Stimulated activated CD8-positive, alpha-beta memory T cell treated with anti-CD3 and anti-CD28 coated beads, Interleukin-12 subunit alpha, Interleukin-12 subunit beta, amount 100 ng/mL, for 1 hour (primary cell): ENCODE data around the gene DPCD.

Experiments used
- DNase-seq: peaks from one replicate; pipeline ENCODE4 v3.0.0-alpha.2; 2020; ENCODE audit warnings: low read depth

Gene DPCD

DNA sequence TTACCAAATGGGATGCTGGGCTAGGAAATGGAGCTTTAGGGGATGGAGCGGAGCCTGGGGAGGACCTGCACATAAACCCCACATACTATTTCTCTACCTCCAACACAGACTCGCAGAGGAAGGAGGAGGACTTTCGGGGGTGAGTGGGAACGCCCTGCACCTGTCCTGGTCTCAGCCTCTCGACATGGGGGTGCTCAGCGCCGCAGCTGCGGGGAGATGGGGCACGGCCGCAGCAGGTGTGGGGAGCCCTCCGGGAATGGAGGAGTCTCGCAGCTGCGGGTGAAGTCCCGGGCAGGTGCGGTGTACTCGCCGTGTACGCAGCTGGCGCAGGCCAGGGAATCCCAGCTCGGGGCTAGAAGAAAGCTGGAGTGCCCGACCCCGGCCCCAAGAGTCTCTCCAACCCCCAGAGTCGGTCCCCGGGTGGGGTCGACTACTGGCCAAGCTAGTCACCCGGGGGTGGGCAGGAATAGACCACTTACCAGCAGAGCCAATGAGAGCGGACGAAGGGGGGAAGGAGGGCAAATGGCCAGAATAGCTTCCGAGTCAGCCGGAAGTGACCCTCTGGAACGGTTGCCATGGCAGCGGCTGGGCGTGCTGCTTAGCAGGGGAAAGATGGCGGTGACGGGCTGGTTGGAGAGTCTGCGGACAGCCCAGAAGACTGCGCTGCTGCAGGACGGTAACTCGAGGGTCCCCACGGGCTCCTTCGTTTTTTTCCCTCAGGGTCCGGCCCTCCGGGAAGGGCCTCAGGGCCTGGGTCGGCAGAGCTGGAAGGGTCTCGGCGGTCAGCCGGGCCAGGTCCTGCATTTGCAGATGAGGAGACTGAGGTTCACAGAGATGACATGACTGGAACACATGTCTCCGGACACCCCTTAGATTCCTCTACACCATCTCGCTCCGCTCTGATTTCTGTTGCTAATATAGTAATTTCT, at the start of gene DPCD, which contains the start of gene POLL:
Gene DPCD (plus strand): TSS at position 597 of the 929 bp plus-strand sequence. CDS start 16 bp downstream, at position 613.
Gene POLL (minus strand): TSS at position 533 of the 929 bp plus-strand sequence. CDS start 897 bp downstream, outside the sequence.
- DNase-seq, result peak; percentile 88

DNA sequence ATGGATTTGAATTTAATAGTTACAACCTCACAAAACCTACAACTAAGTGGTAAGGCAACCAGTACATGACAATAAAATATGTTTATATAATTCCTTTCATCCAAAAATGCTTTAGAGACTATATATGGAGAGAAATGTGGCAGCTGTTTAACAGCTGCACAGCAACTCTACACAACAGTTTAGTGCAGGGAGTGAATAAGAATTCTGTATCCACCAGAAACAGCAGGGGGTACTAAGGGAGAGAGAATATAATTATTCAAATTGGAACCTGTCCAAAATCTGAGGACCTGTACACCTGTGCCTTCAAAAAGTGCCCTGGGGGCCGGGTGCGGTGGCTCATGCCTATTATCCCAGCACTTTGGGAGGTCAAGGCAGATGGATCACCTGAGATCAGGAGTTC, 49.7 kb upstream of the DPCD start:
- no peak for DNase-seq

DNA sequence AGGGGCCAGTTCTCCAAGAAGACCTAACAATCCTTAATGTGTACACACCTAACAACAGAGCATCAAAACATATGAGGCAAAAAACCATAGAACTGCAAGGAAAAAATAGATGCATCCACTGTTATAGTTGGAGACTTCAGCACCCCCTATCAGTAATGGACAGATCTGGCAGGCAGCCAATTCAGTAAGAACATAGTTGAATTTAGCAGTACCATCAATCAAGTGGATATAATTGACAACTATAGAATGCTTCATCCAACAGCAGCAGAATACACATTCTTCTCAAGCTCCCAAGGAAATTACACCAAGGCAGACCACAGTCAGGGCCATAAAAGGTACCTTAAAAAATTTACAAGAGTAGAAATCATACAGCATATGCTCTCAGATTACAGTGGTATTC, 42.2 kb upstream of the DPCD start:
- DNase-seq, result no peak

DNA sequence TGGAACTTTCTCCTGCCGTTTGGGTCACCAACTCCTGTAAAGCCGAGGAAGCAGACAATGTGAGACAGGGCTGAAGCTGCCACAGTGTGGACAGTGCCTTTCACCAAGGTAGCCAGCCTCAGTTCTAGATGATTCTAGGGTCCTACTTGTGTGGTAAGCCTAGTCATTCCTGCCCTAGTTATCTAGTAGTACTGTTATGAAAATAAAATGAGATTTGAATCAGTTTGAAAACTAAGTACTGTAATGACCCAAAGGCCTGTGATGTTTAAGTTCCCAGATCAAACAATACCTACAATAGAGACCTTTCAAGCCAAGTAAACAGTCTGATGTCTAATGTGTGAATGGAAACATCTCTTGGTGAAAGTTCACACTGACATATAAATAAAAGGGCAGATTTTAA, 37.2 kb upstream of the DPCD start:
- DNase-seq, result no peak

DNA sequence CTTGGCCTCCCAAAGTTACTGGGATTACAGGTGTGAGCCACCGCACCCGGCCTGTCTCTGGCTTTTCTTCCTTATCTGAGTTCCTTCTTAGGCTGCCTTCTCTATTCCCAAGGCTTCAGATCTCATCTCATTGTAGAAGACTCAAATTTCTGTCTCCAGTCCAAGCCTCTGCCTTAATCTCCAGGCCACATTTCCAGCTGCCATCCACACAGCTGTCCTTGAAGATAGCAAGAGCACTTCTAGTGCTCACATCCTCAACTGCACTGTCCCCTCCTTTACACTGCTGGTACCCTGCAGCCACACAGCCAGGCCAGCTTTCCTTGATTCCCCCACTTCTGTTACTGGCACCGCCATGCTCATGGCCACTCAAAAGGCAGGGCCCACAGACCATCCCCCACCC, 35.7 kb upstream of the DPCD start:
- DNase-seq, result no peak

DNA sequence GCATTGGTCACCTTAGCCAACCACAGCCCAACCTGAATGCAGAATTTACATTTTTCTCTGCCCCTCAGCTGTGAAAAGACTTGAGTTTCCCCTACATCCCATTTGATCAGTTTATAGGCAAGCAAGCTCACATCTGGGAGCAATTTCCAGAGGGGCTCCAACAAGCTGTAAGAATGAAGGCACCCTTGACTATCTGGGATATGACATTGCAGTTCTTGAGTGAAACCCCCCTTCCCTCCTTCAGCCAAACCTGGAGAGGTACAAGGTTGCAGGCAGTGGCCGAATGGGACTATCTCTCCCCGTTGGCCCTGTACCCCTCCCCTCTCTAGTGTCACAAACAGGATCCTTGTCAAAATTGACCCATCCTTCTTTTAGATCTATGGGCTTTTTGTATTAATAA, 30.6 kb upstream of the DPCD start:
- no peak for DNase-seq

DNA sequence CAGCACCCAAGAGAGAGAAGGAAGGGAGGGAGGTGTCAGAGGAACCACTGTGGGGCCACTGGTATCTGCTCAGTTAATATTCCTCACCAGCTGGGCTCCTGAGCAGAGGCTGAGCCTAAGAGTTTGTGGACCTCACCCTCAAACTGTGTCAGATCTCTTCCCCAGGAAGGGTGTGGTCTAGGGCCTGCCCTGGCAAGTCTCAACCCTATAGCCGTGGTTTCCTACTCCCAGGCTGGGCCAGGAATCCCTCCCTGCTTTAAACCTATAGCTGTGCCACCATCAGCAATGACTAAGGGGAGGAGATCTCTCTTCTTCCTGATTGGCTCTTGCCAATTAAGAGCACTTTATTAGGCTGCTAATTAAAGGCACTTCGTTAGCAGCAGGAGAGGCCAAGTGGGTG, 29.9 kb upstream of the DPCD start:
- DNase-seq, result no peak

DNA sequence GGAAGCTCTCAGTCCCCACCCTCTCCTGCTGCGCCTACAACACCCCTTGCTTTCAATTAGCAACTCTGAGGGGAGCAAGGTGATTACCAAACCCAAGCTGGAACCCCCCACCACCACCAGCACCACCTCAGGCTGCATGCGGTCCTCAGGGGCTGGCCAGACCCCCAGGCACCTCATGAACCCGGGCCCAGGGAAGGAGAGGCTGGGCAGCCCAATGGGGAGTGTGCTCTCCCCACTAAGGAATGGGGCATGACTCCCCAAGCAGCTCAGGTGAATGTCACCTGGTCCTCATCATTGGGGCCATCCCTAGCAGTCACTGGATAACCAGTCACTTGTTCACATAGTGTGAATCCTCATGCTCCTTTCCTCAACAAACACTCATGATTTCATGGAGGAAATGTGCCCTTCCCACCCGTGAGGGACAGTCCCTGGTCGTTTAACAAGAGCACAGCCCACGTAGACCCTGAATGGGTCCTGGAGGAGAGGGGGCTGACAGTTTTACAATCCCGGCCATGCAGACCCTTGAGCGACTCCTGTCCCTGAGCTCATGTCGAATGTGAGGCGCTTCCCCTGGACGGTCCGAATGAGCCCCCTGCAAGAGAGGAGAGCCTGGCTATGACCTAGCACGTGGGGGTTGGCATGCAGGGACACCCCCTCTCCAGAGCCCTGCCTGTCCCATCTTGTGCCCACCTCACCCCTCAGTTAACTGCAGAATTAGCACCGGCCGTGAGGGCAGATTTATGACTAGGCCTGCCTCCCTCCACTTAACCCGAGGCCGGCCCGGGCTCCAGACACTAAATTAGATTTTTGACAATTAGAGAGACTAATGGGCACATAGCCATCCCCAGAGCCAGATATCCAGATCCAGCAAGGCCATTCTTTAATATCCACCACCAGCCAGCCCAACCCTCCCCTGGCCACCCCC, 29.2 kb upstream of the DPCD start:
- no peak for DNase-seq

DNA sequence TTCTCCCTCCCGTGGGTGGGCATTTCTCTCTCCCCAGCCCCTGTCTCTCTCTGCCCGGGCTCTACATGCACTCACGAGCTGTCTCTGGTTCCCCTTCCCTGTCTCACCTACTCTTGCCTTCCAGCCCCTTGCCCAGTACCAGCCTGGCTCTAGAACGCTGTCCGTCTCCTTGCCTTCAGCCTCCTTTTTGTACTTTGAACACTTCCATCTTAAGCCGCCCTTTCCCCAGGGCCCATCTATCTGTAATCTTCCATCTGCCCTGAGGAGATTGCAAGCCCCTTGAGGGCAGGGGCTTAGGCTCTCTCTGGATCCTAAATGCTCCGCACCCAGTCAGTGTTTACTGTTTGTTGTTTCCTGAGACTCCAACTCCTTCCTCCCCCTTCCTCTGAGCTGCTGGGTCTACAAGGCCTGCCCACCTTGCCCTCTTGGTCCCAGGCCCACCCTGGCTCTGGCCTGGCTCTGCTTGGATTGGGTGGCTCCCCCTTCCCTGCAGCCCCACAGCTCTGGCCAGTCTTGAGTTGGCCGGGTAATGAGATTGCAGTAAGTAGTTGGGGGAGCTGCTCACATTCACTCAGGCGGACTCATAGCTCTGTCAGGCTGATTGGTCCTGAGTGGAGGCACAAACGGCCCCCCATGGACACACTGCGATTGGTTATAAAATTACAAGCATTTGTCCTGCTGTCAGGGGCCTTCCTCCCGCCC, 28.4 kb upstream of the DPCD start:
- no peak for DNase-seq

DNA sequence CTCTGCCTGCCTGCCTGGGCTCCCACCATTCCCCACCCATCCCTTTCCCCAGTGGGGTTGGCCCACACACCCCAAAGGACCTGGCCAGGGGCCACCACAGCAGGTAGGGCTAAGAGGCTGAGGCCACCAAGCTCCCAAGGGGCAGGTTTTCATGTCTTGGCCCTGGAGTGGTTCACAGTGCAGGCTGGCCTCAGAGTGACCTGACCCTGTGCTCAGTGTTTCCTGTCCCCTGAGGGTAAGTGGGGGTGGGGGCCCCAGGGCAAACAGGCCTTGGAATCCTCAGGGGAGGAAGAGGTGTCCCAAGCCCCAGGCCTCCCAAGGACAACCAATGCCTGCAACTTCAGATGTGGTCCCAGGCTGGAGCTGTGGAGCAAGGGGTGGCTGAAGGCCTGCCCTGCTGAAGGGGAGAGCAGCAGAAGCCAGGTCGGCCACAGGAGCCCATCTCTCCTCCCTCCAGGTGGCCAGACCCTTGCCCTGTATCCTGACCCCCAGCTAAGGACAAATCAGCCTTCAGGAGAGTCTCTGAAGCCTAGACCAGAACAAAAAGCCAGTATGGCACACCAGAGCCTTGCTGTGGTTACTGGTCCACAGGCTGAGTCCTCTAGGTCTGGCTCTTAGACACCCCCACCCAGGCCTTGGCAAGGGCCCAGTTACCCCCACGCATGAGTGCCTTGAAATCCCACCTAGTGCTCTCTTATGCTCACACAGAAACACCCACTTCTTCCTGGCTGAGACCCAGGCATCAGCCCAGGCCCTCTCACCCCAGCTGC, 27.6 kb upstream of the DPCD start:
- DNase-seq, result no peak

DNA sequence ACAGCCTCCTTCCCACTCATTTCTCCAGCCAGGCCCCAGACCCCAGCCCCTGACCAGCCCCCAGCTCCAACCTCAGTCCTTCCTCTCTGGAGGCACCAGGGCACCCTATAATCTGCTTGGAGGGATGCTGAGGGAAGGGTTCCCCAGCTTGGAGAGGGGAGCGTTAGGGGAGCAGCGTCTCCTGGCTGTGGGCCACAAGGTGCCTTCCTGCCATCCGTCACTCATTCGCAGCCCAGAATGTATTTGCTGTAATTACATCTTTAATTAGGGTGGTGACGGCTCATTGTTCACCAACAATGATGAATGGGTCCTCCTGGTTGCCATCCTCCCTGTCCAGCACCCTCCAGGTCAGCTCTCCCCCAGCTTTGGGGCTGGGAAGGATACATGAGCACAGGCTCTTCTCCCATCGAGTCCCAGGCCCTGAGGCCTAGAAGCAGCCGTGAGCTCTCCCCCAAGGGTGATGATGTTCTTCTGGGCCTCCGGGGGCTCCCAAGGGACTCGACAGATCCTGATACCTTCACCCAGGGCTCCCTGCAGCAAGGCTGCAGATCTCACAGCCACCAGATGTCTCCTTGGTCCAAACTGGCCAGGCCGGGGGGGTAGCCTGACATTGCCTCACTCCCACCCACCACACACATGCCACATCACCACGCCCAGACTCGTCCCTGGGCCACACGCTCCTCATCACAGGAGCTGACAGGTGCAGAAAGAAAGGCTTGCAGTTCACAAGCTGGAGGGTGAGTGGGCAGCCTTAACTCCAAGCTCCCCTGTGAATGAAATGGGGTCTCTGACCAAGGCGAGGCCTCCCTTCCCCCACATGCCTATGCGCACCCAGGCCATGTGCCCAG, 26.8 kb upstream of the DPCD start:
- no peak for DNase-seq

DNA sequence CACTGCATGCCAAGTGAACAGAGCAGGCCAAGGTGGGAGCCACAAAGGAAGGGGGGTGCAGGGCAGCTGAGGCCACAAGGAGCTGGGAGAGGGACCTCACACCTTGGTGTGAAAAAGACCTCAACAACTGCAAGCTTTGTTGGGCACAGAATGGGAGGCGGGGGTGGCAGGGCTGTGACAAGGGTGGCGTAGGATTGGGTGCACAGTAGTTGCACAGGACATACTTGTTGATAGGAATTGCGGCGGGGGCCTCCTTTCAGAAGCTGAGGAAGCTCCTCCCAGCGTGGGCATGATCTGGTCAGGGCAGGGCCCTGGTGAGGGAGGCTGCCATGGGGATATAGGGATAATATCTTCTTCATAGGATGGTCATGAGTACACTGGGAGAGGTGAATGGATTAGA, 25.9 kb upstream of the DPCD start:
- DNase-seq, result no peak

DNA sequence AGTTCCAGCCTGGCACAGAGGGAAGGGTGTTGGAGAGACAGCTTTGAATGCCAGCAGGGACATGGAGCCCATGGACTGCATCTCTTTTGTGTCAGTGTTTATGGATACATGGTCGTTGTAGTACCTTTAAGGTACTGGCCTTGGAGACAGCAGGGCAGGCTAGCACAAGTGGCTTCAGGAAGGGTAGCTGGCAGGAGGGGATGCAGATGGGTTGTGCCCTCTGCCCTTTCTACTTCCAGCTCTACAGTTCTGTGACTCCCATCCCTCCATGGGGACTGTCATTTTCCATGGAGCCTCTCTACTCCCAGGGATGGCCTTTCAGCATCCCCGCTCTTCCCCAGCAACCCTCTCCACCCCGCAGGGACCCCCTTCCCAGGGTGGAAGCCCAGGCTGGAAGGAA, 25.1 kb upstream of the DPCD start:
- no peak for DNase-seq

DNA sequence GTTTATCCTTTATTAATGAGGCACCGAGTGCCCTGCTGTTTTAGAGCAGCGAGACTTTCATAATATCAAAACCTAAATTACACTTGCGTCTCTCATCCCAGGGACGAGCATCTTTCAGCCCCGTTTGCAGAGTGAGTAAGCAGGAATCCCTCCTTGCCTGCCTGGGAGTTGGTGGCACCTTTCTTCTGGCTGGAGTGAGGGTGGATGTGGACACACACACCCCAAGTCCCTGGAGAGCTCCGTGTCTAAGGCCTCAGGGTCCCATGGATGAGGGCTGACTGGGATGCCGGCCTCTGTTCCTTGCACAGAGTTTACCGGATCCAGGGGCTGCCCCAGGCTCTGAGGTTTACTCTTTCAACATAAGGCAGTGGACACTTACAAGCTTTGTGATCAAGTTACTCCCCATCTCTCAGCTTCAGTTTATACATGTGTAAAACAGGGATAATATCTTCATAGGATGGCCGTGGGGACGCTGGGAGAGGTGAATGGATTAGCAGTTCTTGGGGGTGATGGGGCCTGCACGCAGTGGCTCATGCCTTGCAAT, 24.6 kb upstream of the DPCD start:
- no peak for DNase-seq

DNA sequence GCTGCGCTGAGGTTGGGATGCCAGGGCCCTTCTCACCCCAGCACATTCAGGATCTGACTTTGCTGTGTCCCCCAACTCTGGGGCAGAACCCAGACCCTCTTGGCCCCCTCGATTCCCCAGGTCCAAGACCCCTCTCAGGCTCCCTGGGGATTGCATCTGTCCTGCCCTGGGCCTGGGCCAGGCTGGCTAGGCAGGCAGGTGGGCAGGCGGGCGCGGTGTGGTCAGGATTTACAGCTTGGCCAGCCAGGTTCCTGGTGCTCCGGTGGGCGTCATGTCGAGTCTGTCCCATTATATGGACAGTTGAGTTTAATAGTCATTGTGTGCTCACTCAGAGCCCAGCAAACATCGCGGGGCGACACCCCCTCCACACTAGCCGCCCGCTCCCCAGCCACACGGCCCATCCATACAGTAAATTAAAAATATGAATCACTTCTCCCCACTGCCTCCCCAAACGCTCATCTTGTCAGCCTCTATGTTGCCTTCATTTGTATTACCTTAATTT, 23.6 kb upstream of the DPCD start:
- DNase-seq, result no peak

DNA sequence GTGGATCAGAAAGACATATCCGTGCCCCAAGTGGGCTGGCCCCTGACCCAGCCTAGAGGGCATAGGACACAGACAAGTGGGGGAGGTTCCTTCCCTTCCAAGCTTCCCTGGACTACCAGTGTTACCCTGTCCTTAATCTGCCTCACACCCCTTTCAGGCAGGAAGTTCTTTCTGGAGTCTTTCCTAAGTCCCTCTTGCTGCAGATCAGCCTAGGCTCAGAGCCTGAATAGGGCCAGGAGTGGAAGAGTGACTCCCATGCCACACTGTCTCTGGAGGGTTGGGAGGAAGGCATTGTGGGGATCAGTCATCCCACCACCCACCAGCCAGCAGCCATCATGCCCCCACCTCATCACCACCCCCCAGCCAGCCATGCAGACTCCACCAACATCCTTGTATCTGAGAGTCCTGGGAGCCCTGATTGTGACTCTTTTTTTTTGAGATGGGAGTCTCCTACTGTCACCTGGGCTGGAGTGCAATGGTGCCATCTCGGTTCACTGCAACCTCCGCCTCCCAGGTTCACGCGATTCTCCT, 22.7 kb upstream of the DPCD start:
- DNase-seq, result no peak

DNA sequence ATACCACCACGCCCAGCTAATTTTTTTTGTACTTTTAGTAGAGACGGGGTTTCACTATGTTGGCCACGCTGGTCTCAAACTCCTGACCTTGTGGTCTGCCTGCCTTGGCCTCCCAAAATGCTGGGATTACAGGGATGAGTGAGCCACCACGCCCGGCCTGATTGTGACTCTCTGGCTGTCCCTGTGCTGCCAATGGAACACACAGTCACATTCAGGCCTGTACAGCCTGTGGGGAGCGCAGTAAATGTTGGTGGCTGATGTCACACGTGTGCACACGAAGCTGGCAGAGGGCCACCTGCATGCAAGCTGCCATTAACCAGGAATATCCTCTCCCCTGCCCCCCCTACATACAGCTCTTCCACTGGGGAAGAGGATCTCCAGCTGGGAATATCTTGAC, 22.2 kb upstream of the DPCD start:
- no peak for DNase-seq

DNA sequence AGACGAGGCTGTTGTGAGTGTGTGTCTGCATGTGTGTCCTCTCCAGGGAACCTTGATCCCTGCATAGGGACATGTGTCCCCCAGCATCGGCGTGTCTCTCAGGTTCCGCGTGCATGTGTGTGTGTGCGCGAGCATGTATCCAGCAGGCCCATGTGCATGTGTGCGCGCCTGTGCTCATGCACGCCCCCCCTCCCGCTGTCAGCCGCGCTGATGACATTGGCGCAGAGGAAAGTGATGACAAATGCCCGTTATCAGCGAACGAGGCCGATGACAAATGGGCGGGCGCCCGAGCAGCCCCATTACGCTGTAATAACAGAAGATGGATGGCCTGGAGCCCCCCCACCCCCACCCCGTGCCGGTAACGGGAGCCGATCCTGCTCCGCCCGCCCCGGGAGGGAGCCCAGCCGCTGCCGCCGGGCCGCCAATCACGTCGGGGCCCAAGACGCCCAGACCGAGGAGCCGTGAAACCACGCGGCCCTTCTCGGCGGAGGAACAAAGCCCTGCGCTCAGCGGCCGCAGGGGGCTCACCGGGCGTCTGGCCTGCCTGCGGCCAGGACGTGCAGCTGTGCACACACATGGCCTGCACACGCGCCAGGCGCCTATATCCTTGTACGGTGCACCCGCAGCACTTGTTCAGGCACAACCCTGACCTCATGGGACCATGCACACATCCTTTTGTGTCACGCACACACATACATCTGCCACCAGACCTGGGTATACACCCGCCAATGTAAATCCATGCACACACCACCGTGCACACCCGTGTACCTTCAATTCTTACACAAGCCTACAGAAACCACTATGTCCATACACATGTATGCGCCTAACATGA, 21.6 kb upstream of the DPCD start:
- no peak for DNase-seq
